Lower leg skin (tissue), 3 donors: ENCODE measurements around the gene NRK.

ENCODE experiments used
- CTCF ChIP-seq, 3 donors: fragments of 450-650 bp; IDR thresholded peaks; one replicate each; pipeline ENCODE4 v1.5.1; 2016; ENCODE audit warnings: antibody characterized with exemption in 3 of 3, mild to moderate bottlenecking in 3 of 3, moderate library complexity in 2 of 3
- POLR2A ChIP-seq, 2 donors: fragments of 450-650 bp; IDR thresholded peaks; one replicate each; pipeline ENCODE4 v1.6.1; 2016 to 2017; ENCODE audit warnings: antibody characterized with exemption in 2 of 2, mild to moderate bottlenecking in 1 of 2, moderate library complexity in 1 of 2

GRCh38 chrX:105823092-105823455 lies 735 bp downstream of the NRK start:
- no peak for TF ChIP-seq CTCF (IDR thresholded peaks at IDR 0.05)
- no peak for TF ChIP-seq POLR2A (IDR thresholded peaks at IDR 0.05)
